ENCODE results near the gene SRL. TPM values are rescaled to one million over a fixed set of nuclear protein-coding genes. Genes with fewer than 3 reads are reported as not detected.

Gene SRL
- total and polyA plus RNA-seq, 4 donors, result 0.31 to 3.2 (median 1.5) TPM

DNA sequence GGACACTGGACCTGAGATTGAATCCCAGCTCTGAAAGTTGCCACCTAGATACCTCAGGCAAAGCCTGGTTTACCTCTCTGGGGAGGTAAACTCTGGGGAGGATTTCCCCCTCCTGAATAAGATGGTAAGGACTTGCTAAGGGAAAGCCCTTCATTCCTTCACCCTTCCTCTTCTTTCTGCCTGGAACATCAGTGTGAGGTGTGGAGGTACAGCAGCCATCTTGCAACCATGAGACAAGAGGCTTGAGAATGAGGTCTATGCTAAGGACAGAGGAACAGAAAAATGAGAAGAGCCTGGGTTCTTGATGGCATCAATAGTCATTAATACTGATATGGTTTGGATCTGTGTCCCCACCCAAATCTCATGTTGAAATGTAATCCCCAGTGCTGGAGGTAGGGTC is 101.9 kb downstream of the SRL start:
- no peak for ATAC-seq (ENCODE audit: low FRiP score)
- H3K27me3 ChIP-seq (ENCODE audit: control insufficient read depth in 1 of 2, insufficient read depth in 2 of 2, low read length in 1 of 2), result no peaks in the 10 kb centered on the region

More for the DNA sequence above, 101.9 kb downstream of the SRL start:
- Histone ChIP-seq H3K4me1 (ENCODE audit: control insufficient read depth in 1 of 2, insufficient read depth in 2 of 2, low read length in 2 of 2) (no peaks in the 10 kb centered on the region), H3K9me3 (ENCODE audit: control insufficient read depth, low read length) (no peaks in the 10 kb centered on the region), H3K27ac (ENCODE audit: low read depth in 1 of 2, low read length in 2 of 2) (no peak overlapping the region), H3K36me3 (ENCODE audit: control insufficient read depth in 1 of 2, insufficient read depth in 2 of 2, low read length in 1 of 2) (no peaks in the 10 kb centered on the region), H3K4me3 (ENCODE audit: low read length in 2 of 2) (no peak overlapping the region)
- no peak for DNase-seq
- intact Hi-C loops (cut with DNase I), result no loop called here

Other genes starting within 250 kb of the SRL start
- 10 to 100 TPM; 30.6 to 40.1 TPM for gene ADCY9, start 125.6 kb downstream of the SRL start, total RNA-seq
- gene ADCY9, start 125.6 kb downstream of the SRL start, polyA plus RNA-seq, result 10 to 100 TPM in 1 of 2 donors, 1 to 10 TPM in 1; 7.9 to 18.8 TPM
- gene TFAP4, start 30.9 kb upstream of the SRL start, total RNA-seq, result 1 to 10 TPM; 3.8 to 8.0 TPM
- gene TFAP4, start 30.9 kb upstream of the SRL start, polyA plus RNA-seq, result 1 to 10 TPM; 1.0 to 2.9 TPM
- 10 to 100 TPM; 37.3 to 72.6 TPM for gene GLIS2, start 74.0 kb upstream of the SRL start, total RNA-seq
- 10 to 100 TPM; 12.3 to 21.3 TPM for gene GLIS2, start 74.0 kb upstream of the SRL start, polyA plus RNA-seq
- 10 to 100 TPM; 23.6 to 25.5 TPM for gene PAM16, start 109.2 kb upstream of the SRL start, total RNA-seq
- 10 to 100 TPM; 41.7 to 65.2 TPM for gene PAM16, start 109.2 kb upstream of the SRL start, polyA plus RNA-seq
- 100 to 1,000 TPM in 1 of 2 donors, 10 to 100 TPM in 1; 67.0 to 120 TPM for gene VASN, start 129.8 kb upstream of the SRL start, total RNA-seq
- 10 to 100 TPM; 21.7 to 51.3 TPM for gene VASN, start 129.8 kb upstream of the SRL start, polyA plus RNA-seq
- 10 to 100 TPM; 42.6 to 60.1 TPM for gene CORO7, start 174.5 kb upstream of the SRL start, total RNA-seq
- 10 to 100 TPM; 15.3 to 38.8 TPM for gene CORO7, start 174.5 kb upstream of the SRL start, polyA plus RNA-seq
- gene DNAJA3, start 183.8 kb upstream of the SRL start, total RNA-seq, result 10 to 100 TPM; 22.7 to 26.6 TPM
- 10 to 100 TPM; 16.0 to 19.1 TPM for gene DNAJA3, start 183.8 kb upstream of the SRL start, polyA plus RNA-seq
- gene NMRAL1, start 232.5 kb upstream of the SRL start, total RNA-seq, result 10 to 100 TPM; 23.5 to 28.9 TPM
- 10 to 100 TPM; 28.2 to 69.1 TPM for gene NMRAL1, start 232.5 kb upstream of the SRL start, polyA plus RNA-seq
- gene HMOX2, start 234.3 kb upstream of the SRL start, total RNA-seq, result 10 to 100 TPM; 25.1 to 28.6 TPM
- 10 to 100 TPM; 24.3 to 33.6 TPM for gene HMOX2, start 234.3 kb upstream of the SRL start, polyA plus RNA-seq